Muscle layer of colon (tissue), 2 donors: ENCODE measurements around the gene GLOD5.

ENCODE experiments used
- H3K27ac ChIP-seq: one replicate; pipeline ENCODE4 v1.7.0; 2013; ENCODE audit warnings: low read depth, mild to moderate bottlenecking, low read length, moderate library complexity
- H3K27me3 ChIP-seq, 2 donors: one replicate each; pipeline ENCODE4 v1.7.0; 2013; ENCODE audit warnings: low read length in 2 of 2, mild to moderate bottlenecking in 2 of 2; ENCODE audit not compliant: insufficient read depth in 2 of 2, control insufficient read depth in 1 of 2
- H3K36me3 ChIP-seq: one replicate; pipeline ENCODE4 v1.7.0; 2013; ENCODE audit warnings: mild to moderate bottlenecking, low read length; ENCODE audit not compliant: insufficient read depth
- H3K4me1 ChIP-seq: one replicate; pipeline ENCODE4 v1.7.0; 2013; ENCODE audit warnings: mild to moderate bottlenecking, low read length; ENCODE audit not compliant: insufficient read depth
- H3K4me3 ChIP-seq, 2 donors: one replicate each; pipeline ENCODE4 v1.7.0; 2013; ENCODE audit warnings: low read length in 2 of 2, low read depth in 1 of 2, mild to moderate bottlenecking in 1 of 2, moderate library complexity in 1 of 2
- H3K9ac ChIP-seq: one replicate; pipeline ENCODE4 v1.7.0; 2013; ENCODE audit warnings: low read length
- H3K9me3 ChIP-seq: one replicate; pipeline ENCODE4 v1.7.0; 2013; ENCODE audit warnings: mild to moderate bottlenecking, low read length
- donor health status: abdominal sarcoma.
- donor health status: Adenocarcinoma of cecum.

GLOD5 gene

GRCh38 chrX:48769230-48769629 is 7.7 kb downstream of the GLOD5 start:
- H3K4me1 ChIP-seq = no peaks in the 10 kb centered on the region
- H3K9ac ChIP-seq = no peak overlapping the region
- H3K27me3 ChIP-seq = no peaks in the 10 kb centered on the region
- no peak overlapping the region for H3K4me3 ChIP-seq
- H3K27ac ChIP-seq = no peak overlapping the region
- no peaks in the 10 kb centered on the region for H3K9me3 ChIP-seq
- no peaks in the 10 kb centered on the region for H3K36me3 ChIP-seq

GRCh38 chrX:48770296-48770695 is 8.7 kb downstream of the GLOD5 start:
- no peak overlapping the region for H3K27ac ChIP-seq
- no peak overlapping the region for H3K4me3 ChIP-seq
- H3K9me3 ChIP-seq = no peaks in the 10 kb centered on the region
- no peaks in the 10 kb centered on the region for H3K27me3 ChIP-seq
- H3K4me1 ChIP-seq = no peaks in the 10 kb centered on the region
- H3K9ac ChIP-seq = no peak overlapping the region
- no peaks in the 10 kb centered on the region for H3K36me3 ChIP-seq

GRCh38 chrX:48772602-48773001 is 11.1 kb downstream of the GLOD5 start:
- Histone ChIP-seq H3K36me3 (no peaks in the 10 kb centered on the region), H3K9ac (no peak overlapping the region), H3K27me3 (no peaks in the 10 kb centered on the region), H3K4me3 (no peak overlapping the region), H3K4me1 (no peaks in the 10 kb centered on the region), H3K9me3 (no peaks in the 10 kb centered on the region), H3K27ac (no peak overlapping the region)

- Histone ChIP-seq H3K4me3 (no peak overlapping the region), H3K36me3 (no peaks in the 10 kb centered on the region), H3K9me3 (no peaks in the 10 kb centered on the region), H3K27me3 (no peaks in the 10 kb centered on the region), H3K4me1 (no peaks in the 10 kb centered on the region), H3K9ac (no peak overlapping the region), H3K27ac (no peak overlapping the region)
These were observed 15.4 kb downstream of the GLOD5 start for GRCh38 chrX:48776818-48777439.

GRCh38 chrX:48779399-48779798 is 17.9 kb downstream of the GLOD5 start:
- no peak overlapping the region for H3K9ac ChIP-seq
- H3K27me3 ChIP-seq = no peaks in the 10 kb centered on the region
- no peak overlapping the region for H3K27ac ChIP-seq
- H3K9me3 ChIP-seq = no peaks in the 10 kb centered on the region
- H3K4me3 ChIP-seq = no peak overlapping the region
- no peaks in the 10 kb centered on the region for H3K36me3 ChIP-seq
- no peaks in the 10 kb centered on the region for H3K4me1 ChIP-seq

- Histone ChIP-seq H3K27me3 (peaks cover 0 to 6% of the 10 kb centered on the region in 2 donors), H3K4me3 (no peak overlapping the region), H3K9me3 (no peaks in the 10 kb centered on the region), H3K9ac (no peak overlapping the region), H3K36me3 (no peaks in the 10 kb centered on the region), H3K27ac (no peak overlapping the region), H3K4me1 (no peaks in the 10 kb centered on the region)
These were observed 20.2 kb downstream of the GLOD5 start for GRCh38 chrX:48781705-48782104.

GRCh38 chrX:48782216-48782615 is 20.7 kb downstream of the GLOD5 start:
- H3K4me1 ChIP-seq = no peaks in the 10 kb centered on the region
- no peak overlapping the region for H3K9ac ChIP-seq
- peaks cover 0 to 10% of the 10 kb centered on the region in 2 donors for H3K27me3 ChIP-seq
- no peaks in the 10 kb centered on the region for H3K36me3 ChIP-seq
- H3K9me3 ChIP-seq = no peaks in the 10 kb centered on the region
- no peak overlapping the region for H3K4me3 ChIP-seq
- no peak overlapping the region for H3K27ac ChIP-seq

GRCh38 chrX:48782795-48783194 is 21.2 kb downstream of the GLOD5 start:
- no peaks in the 10 kb centered on the region for H3K4me1 ChIP-seq
- no peak overlapping the region for H3K9ac ChIP-seq
- no peaks in the 10 kb centered on the region for H3K9me3 ChIP-seq
- H3K36me3 ChIP-seq = no peaks in the 10 kb centered on the region
- no peak overlapping the region for H3K4me3 ChIP-seq
- peaks cover 0 to 10% of the 10 kb centered on the region in 2 donors for H3K27me3 ChIP-seq
- H3K27ac ChIP-seq = no peak overlapping the region

- no peaks in the 10 kb centered on the region for H3K4me1 ChIP-seq
- no peaks in the 10 kb centered on the region for H3K36me3 ChIP-seq
- no peak overlapping the region for H3K27ac ChIP-seq
- H3K9ac ChIP-seq = no peak overlapping the region
- no peaks in the 10 kb centered on the region for H3K9me3 ChIP-seq
- H3K27me3 ChIP-seq = peaks cover 0 to 19% of the 10 kb centered on the region in 2 donors
- H3K4me3 ChIP-seq = no peak overlapping the region
These were observed 23.2 kb downstream of the GLOD5 start for GRCh38 chrX:48784726-48785125.

GRCh38 chrX:48785186-48785539 is 23.6 kb downstream of the GLOD5 start:
- Histone ChIP-seq H3K4me1 (no peaks in the 10 kb centered on the region), H3K27ac (no peak overlapping the region), H3K9ac (no peak overlapping the region), H3K4me3 (no peak overlapping the region), H3K27me3 (peaks cover 0 to 19% of the 10 kb centered on the region in 2 donors), H3K9me3 (no peaks in the 10 kb centered on the region), H3K36me3 (no peaks in the 10 kb centered on the region)

GRCh38 chrX:48785540-48786214 is 24.1 kb downstream of the GLOD5 start:
- Histone ChIP-seq H3K9ac (no peak overlapping the region), H3K4me1 (no peaks in the 10 kb centered on the region), H3K27me3 (peaks cover 0 to 19% of the 10 kb centered on the region in 2 donors), H3K27ac (no peak overlapping the region), H3K9me3 (no peaks in the 10 kb centered on the region), H3K36me3 (no peaks in the 10 kb centered on the region), H3K4me3 (no peak overlapping the region)

GRCh38 chrX:48786341-48786800 is 24.8 kb downstream of the GLOD5 start, which contains the start of gene GATA1:
GATA1 (plus strand) TSS chrX:48786590; CDS start chrX:48791110, 4,520 bp downstream.
- Histone ChIP-seq H3K36me3 (no peaks in the 10 kb centered on the region), H3K4me1 (no peaks in the 10 kb centered on the region), H3K9me3 (no peaks in the 10 kb centered on the region), H3K9ac (no peak within 1 kb of the TSS), H3K4me3 (no peak within 1 kb of the TSS), H3K27ac (no peak within 1 kb of the TSS), H3K27me3 (peaks cover 0 to 19% of the 10 kb centered on the region in 2 donors)
